Adrenal gland (tissue), 12 donors: ENCODE measurements around the gene CABP4. TPM values are rescaled to one million over a fixed set of nuclear protein-coding genes. Genes with fewer than 3 reads are reported as not detected.
"Not testable (repeated sequence)": the region's sequence is repeated elsewhere in the genome, so short reads cannot be mapped to it uniquely, and the experiment has no call there.

Experiments
- DNase-seq, 7 donors: peaks; one replicate each; pipeline ENCODE4 v3.0.0-alpha.2; 2019 to 2020
- H3K27ac ChIP-seq, 5 donors: fragments of 200-600 bp; sonication (generic) in 4 of 5; 1 replicate in 3 of 5; 2 replicates in 2 of 5; pipeline versions ENCODE4 v1.5.1 to v1.8.0; 2016 to 2020; ENCODE audit warnings: mild to moderate bottlenecking in 1 of 5
- H3K27me3 ChIP-seq: fragments of 200-600 bp; 2 replicates; pipeline ENCODE4 v1.8.0; 2021
- H3K36me3 ChIP-seq, 2 donors: fragments of 200-600 bp; replicated peaks in 1 of 2; 1 replicate in 1 of 2; 2 replicates in 1 of 2; pipeline versions ENCODE4 v1.5.1 to v1.8.0; 2018 to 2022
- H3K4me1 ChIP-seq, 2 donors: fragments of 200-600 bp; replicated peaks in 1 of 2; 1 replicate in 1 of 2; 2 replicates in 1 of 2; pipeline versions ENCODE4 v1.5.1 to v1.8.0; 2018 to 2021
- H3K4me3 ChIP-seq, 4 donors: fragments of 200-600 bp; sonication (generic) in 3 of 4; one replicate each; pipeline ENCODE4 v1.5.1; 2016 to 2018
- H3K9me3 ChIP-seq, 3 donors: fragments of 200-600 bp; sonication (generic) in 1 of 3; replicated peaks in 1 of 3; 1 replicate in 2 of 3; 2 replicates in 1 of 3; pipeline versions ENCODE4 v1.5.1 to v1.8.0; 2016 to 2021
- CTCF ChIP-seq, 6 experiments: fragments of 450-650 bp in 4 of 6; fragments of 200-600 bp in 2 of 6; sonication (generic) in 1 of 6; IDR thresholded peaks; 1 replicate in 5 of 6; 2 replicates in 1 of 6; pipeline versions ENCODE4 v1.5.1 to v1.8.0; 2016 to 2021; ENCODE audit warnings: antibody characterized with exemption in 6 of 6, mild to moderate bottlenecking in 2 of 6, moderate library complexity in 1 of 6
- POLR2A ChIP-seq, 2 donors: fragments of 450-650 bp; IDR thresholded peaks; one replicate each; pipeline ENCODE4 v1.6.1; 2017; ENCODE audit warnings: antibody characterized with exemption in 2 of 2, mild to moderate bottlenecking in 2 of 2, moderate library complexity in 1 of 2
- WGBS, 4 donors: extraction: QIAGEN DNeasy Blood & Tissue Kit in 2 of 4; methylation state at CpG; one replicate each; pipeline versions ENCODE4 v1.1.5 to v1.1.7; 2013 to 2017; 5-methylcytosine and 5-hydroxymethylcytosine counted together
- intact Hi-C, 2 donors: fragments of 100-400 bp; cut with DNase I; formaldehyde crosslinking; loops; one replicate each; pipeline versions ENCODE4 v1.14.1 to v1.15.0; 2022 to 2023
- polyA plus RNA-seq, 3 donors: library from polyadenylated mRNA; stranded (reverse); fragments of 200-250 nt in 2 of 3; fragments of 350-450 nt in 1 of 3; fragmentation: Illumina TruSeq in 1 of 3; extraction: RNeasy Lipid Tissue Mini Kit (QIAGEN cat#74804) in 1 of 3; gene quantifications; one replicate each; pipeline ENCODE4 v1.2.3, GENCODE V29; 2013 to 2014
- total RNA-seq, 9 donors: library from RNA; depleted of rRNA in 4 of 9; stranded (reverse); fragments of >200 nt in 4 of 9; fragments of 120-200 nt in 1 of 9; fragmentation: NEBNext Ultra II Directional in 1 of 9; extraction: Animal tissue kit (Norgen Biotek cat#: 25700) in 1 of 9; gene quantifications; one replicate each; pipeline versions ENCODE4 v1.1.0 to v1.2.4, GENCODE V29; 2013 to 2023
- donor health status: healthy with polysubstance abuse.
- donor health status: Bipolar disorder and iron deficiency.
- donor health status: DM: yes; HTN: yes; CAD: no.
- donor health status: DM: no; HTN: no; CAD: no.
- donor health status: DM: no; HTN: no; CAD: no.
- donor health status: DM: yes; HTN: yes; CAD: no.

Gene CABP4
- total and polyA plus RNA-seq, 12 donors, result 0.28 to 3.8 (median 1.5) TPM; not detected in 1

DNA sequence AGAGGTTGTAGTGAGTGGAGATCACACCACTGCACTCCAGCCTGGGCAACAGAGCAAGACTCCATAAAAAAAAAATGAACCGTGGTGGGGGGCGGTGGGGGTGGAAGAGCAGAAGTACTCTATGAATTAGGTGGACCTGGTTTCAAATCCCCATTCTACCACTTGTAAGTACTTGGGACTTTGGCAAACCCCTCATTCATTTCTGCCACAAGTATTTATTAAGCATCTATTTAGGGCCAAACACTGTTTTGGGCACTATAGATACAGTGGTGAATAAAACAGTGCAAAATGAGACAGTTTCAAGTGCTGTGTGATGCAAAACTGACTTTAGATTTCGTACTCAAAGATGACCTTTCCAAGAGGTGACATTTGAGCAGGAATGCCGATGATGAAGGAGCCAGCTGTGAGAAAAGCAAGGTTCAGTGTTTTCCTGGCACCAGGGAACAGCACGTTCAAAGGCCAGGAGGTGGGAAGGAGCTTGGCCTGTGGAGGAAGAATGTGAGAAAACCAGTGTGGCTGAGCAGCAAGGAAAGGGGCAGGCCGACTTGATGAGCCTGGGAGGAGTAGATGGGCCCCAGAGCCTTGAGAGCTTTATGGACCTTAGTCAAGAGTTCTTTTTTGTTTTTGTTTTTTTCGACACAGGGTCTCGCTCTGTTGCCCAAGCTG is 15.3 kb downstream of the CABP4 start:
- Histone ChIP-seq H3K27ac (no peak overlapping the region), H3K27me3 (no peaks in the 10 kb centered on the region), H3K36me3 (no peaks in the 10 kb centered on the region), H3K4me1 (peaks cover 6 to 27% of the 10 kb centered on the region in 2 donors), H3K4me3 (no peak overlapping the region), H3K9me3 (no peaks in the 10 kb centered on the region)
- no peak for DNase-seq
- intact Hi-C loops, result no loop called here
- WGBS, 4 donors, result 77 to 84% (median 79%) methylated on average over 8 of the region's 8 CpGs
- TF ChIP-seq CTCF (IDR thresholded peaks at IDR 0.05) (no peak), POLR2A (IDR thresholded peaks at IDR 0.05) (no peak)

DNA sequence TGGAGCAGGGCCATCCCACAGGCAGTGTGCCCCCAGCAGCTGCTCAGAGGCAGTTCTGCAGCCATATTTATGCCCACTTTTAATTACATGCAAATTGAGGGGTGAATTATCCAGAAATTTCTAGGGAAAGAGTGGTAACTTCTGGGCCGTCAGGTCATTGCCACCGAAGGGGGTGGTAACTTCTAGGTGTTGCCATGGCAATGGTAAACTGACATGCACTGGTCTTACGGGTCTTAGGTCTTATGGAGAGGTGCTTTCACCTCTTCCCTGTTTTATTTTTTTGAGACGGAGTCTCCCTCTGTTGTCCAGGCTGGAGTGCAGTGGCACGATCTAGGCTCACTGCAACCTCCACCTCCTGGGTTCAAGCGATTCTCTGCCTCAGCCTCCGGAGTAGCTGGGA is 17.7 kb downstream of the CABP4 start:
- no peaks in the 10 kb centered on the region for H3K27me3 ChIP-seq
- 70 to 78% (median 73%) methylated on average over 7 of the region's 7 CpGs for WGBS, 4 donors
- intact Hi-C loops, result no loop called here

DNA sequence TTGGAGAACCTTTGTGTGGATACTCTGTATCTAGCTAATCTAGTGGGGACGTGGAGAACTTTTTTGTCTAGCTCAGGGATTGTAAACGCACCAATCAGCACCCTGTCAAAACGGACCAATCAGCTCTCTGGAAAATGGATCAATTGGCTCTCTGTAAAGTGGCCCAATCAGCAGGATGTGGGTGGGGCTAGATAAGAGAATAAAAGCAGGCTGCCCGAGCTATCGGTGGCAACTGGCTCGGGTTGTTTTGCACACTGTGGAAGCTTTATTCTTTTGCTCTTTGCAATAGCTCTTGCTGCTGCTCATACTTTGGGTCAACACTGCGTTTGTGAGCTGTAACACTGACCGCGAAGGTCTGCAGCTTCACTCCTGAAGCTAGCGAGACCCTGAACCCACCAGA is 21.5 kb downstream of the CABP4 start:
- intact Hi-C loops, H3K4me1 ChIP-seq, H3K4me3 ChIP-seq, H3K36me3 ChIP-seq, H3K9me3 ChIP-seq, H3K27me3 ChIP-seq, DNase-seq, H3K27ac ChIP-seq: not testable (repeated sequence)
- 77 to 85% (median 83%) methylated on average over 10 of the region's 10 CpGs for WGBS, 4 donors

More for the DNA sequence above, 17.7 kb downstream of the CABP4 start:
- Histone ChIP-seq H3K4me1 (peaks cover 6 to 12% of the 10 kb centered on the region in 2 donors), H3K9me3 (no peaks in the 10 kb centered on the region), H3K4me3 (no peak overlapping the region), H3K27ac (no peak overlapping the region), H3K36me3 (no peaks in the 10 kb centered on the region)
- no peak for DNase-seq
- TF ChIP-seq CTCF (IDR thresholded peaks at IDR 0.05), result no peak
- no peak for TF ChIP-seq POLR2A (IDR thresholded peaks at IDR 0.05)

GRCh38 chr11:67477344-67478050 is 22.3 kb downstream of the CABP4 start:
- 81 to 86% (median 84%) methylated on average over 12 to 14 of the region's 16 CpGs for WGBS, 4 donors

GRCh38 chr11:67482275-67482826 is 27.2 kb downstream of the CABP4 start:
- TF ChIP-seq CTCF (IDR thresholded peaks at IDR 0.05) (no peak), POLR2A (IDR thresholded peaks at IDR 0.05) (no peak)
- H3K9me3 ChIP-seq, result no peaks in the 10 kb centered on the region
- WGBS, 4 donors, result 29 to 41% (median 39%) methylated on average over 19 of the region's 19 CpGs
- peaks cover 0 to 5% of the 10 kb centered on the region in 2 donors for H3K36me3 ChIP-seq
- no peak for DNase-seq
- H3K27me3 ChIP-seq, result no peaks in the 10 kb centered on the region
- H3K27ac ChIP-seq, result peak overlapping the region in 4 of 5 donors; percentile 64 to 92 (median 84)
- peak overlapping the region in 2 of 4 donors; percentile 41 to 67 for H3K4me3 ChIP-seq
- H3K4me1 ChIP-seq, result peaks cover 17 to 24% of the 10 kb centered on the region in 2 donors
- intact Hi-C loops, result no loop called here

More at GRCh38 chr11:67477344-67478050, 22.3 kb downstream of the CABP4 start:
- H3K9me3 ChIP-seq, H3K27me3 ChIP-seq, H3K36me3 ChIP-seq, DNase-seq, H3K4me1 ChIP-seq, H3K4me3 ChIP-seq, intact Hi-C loops, H3K27ac ChIP-seq: not testable (repeated sequence)
